ENCODE data around the gene RNPEPL1. TPM values are rescaled to one million over a fixed set of nuclear protein-coding genes. Genes with fewer than 3 reads are reported as not detected.

Gene RNPEPL1
- total RNA-seq, 2 donors from 2014 or later, result 27.2 to 52.7 TPM

DNA sequence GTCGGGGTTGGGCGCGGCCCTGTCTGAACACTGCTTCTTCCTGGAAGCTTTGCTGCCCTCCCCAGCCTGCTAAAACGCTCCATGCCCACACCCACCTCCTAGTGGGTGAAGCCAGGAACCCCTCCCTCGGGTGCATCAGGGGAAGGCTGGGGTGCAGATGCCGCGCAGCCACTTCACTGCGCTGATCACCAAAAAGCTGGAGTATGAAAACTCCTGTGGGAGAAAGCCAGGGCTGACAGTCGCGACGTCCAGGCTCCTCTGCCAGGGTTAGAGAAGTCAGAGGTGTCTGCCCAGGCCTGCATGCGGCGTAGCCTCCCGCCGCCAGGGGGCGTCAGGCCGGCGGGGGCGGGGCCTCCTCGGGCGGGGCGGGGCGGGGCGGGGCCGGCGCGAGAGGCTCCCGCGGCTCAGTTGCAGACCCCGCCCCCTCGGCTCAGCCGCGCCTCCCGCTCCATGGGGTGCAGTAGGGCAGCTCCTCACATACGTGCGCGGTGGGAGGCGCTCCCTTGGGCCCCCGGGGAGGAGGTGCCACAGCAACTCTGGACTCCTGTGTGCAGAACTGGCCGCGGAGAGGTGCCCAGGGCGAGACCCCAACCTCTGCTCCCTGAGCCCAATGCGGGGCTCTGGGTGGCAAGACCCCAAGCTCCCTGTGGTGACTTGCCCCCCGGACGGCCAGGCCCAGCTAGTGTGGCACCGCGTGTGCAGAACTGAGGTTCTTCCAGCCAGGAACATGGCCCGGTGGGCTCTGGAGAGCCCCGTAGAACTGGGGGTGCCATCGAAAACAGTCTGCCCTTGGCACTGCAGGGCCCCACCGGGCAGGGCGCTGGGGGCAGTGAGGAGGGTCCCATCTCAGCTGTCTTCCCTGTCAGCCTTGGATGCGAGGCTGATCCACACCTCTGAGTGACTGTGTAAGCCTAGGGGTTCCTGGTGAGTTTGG lies 1.8 kb upstream of the RNPEPL1 start:
- Mint-ChIP-seq H3K27me3 (no peaks in the 10 kb centered on the region), H3K9me3 (no peaks in the 10 kb centered on the region), H3K4me1 (peaks cover 25% of the 10 kb centered on the region), H3K4me3 (peak overlapping the region; percentile 99), H3K27ac (peak overlapping the region; percentile 90), H3K36me3 (ENCODE audit: low read depth) (peaks cover 54% of the 10 kb centered on the region)
- peak; percentile 69 for ATAC-seq (replicated peaks)

DNA sequence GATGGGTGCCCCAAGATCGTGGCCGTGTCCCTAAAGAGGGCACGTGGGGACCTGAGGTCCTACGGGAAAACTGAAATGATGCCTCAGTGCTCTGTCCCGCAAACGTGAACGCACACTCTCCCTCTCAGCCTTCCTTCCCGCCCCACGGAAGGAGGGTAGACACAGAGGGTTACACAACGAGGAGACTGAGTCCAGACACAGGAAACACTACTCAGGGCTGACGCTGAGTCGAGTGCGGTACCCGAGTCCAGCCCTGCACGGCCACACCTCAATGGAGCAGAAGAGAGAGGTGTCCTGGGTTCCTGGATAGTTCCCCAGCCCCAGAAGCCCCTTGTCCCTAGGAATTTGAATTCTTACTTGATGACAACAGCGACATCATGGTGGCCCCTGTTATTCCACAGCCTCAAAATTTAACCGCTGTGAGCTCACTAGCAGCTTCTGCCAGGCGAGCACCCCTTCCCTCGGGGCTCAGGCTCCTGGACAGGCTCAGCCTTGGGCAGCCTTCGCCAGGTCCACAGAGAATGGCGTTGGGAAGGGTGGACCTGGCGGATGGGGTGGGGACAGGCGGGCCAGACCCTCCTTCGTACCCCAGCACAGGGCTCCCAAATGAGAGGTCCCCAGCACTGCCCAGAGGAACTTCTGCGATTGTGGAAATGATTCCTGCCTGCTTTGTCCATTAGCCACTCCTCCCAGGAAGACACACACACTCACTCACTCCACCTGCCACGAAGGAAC lies 980 bp upstream of the RNPEPL1 start:
- Mint-ChIP-seq H3K27ac (peak overlapping the region; percentile 90), H3K4me1 (peaks cover 21% of the 10 kb centered on the region), H3K36me3 (ENCODE audit: low read depth) (peaks cover 46% of the 10 kb centered on the region), H3K4me3 (peak overlapping the region; percentile 99), H3K9me3 (no peaks in the 10 kb centered on the region), H3K27me3 (no peaks in the 10 kb centered on the region)
- ATAC-seq (replicated peaks), result no peak

DNA sequence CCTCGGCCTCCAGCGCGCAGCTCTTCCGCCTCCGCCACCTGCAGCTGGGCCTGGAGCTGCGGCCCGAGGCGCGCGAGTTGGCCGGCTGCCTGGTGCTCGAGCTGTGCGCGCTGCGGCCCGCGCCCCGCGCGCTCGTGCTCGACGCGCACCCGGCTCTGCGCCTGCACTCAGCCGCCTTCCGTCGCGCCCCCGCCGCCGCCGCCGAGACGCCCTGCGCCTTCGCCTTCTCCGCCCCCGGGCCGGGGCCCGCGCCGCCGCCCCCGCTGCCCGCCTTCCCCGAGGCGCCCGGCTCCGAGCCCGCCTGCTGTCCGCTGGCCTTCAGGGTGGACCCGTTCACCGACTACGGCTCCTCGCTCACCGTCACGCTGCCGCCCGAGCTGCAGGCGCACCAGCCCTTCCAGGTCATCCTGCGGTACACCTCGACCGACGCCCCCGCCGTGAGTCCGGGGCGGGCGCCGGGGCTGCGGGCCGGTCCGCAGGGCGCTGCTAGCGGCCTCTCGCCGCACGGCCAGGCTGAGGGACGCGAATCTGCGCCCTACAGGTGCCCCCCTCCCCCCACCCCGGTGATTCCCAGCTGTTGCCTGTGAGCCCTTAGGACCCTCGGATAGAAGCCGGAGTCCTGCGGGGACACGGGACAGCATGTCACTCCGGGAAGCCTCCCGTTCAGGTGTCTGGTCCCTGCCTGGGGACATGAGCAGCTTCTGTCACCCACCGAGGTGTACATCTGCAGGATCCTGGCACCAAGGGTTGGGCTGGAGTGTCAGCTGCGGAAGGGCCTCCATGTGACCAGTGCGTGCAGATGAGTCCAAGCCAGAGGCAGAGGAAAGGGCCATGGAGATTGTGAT lies 616 bp downstream of the RNPEPL1 start:
- Mint-ChIP-seq H3K27ac (peak overlapping the region; percentile 69), H3K36me3 (ENCODE audit: low read depth) (peaks cover 30% of the 10 kb centered on the region), H3K4me3 (peak overlapping the region; percentile 77), H3K9me3 (no peaks in the 10 kb centered on the region), H3K4me1 (peaks cover 16% of the 10 kb centered on the region), H3K27me3 (no peaks in the 10 kb centered on the region)
- no peak for ATAC-seq (replicated peaks)

DNA sequence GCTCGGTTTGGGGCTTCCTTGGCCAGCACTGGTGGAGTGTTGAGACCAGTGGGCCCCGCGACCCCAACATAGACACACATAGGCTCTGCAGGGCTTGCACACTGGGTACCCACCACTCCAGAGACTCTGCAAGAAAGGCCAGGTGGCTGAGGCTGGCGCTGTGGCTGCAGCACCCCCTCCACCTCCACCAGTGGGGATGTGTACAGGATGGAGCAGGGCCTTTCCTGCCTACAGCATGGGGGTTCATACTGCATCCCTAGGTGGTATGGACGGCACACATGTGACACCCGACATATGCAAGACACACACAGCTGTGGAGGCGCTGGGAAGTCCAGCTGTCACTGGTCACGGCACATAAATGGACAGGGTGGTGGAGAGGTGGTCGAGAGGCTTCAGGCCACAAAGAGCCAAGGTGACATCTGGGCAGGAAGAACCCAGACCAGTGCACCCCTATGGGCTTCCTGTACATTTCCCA lies 1.3 kb downstream of the RNPEPL1 start:
- Mint-ChIP-seq H3K27ac (peak overlapping the region; percentile 69), H3K4me3 (peak overlapping the region; percentile 77), H3K9me3 (no peaks in the 10 kb centered on the region), H3K27me3 (no peaks in the 10 kb centered on the region), H3K36me3 (ENCODE audit: low read depth) (peaks cover 24% of the 10 kb centered on the region), H3K4me1 (peaks cover 11% of the 10 kb centered on the region)
- no peak for ATAC-seq (replicated peaks)

DNA sequence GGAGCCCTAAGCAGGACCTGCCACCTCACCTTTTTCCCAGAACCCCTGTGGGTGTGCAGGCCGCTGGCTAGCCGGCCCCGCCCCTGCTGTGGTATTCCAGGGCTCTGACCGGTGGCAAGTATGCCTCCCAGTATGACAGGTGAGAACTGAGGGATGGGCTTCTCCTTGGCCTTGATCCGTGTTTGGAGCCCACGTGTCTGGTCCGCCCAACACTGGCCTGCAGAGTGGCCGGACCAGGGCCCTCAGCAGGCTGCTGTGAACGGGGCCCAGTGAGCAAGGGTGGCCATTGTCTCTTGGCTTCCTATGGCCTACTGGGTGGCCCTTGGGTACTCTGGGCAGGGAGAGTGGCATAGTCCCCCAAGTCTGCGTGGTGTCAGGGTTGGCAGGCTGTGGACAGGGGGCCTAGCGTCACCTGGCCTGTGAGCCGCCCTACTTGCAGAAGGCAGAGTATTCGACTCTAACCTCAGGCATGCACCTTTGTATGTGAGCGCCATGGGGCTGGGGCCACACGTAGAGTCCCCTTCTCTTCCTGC lies 1.8 kb downstream of the RNPEPL1 start:
- Mint-ChIP-seq H3K4me1 (peaks cover 6% of the 10 kb centered on the region), H3K9me3 (no peaks in the 10 kb centered on the region), H3K36me3 (ENCODE audit: low read depth) (peaks cover 18% of the 10 kb centered on the region), H3K4me3 (peak overlapping the region; percentile 77), H3K27me3 (no peaks in the 10 kb centered on the region), H3K27ac (peak overlapping the region; percentile 69)
- ATAC-seq (replicated peaks), result no peak

DNA sequence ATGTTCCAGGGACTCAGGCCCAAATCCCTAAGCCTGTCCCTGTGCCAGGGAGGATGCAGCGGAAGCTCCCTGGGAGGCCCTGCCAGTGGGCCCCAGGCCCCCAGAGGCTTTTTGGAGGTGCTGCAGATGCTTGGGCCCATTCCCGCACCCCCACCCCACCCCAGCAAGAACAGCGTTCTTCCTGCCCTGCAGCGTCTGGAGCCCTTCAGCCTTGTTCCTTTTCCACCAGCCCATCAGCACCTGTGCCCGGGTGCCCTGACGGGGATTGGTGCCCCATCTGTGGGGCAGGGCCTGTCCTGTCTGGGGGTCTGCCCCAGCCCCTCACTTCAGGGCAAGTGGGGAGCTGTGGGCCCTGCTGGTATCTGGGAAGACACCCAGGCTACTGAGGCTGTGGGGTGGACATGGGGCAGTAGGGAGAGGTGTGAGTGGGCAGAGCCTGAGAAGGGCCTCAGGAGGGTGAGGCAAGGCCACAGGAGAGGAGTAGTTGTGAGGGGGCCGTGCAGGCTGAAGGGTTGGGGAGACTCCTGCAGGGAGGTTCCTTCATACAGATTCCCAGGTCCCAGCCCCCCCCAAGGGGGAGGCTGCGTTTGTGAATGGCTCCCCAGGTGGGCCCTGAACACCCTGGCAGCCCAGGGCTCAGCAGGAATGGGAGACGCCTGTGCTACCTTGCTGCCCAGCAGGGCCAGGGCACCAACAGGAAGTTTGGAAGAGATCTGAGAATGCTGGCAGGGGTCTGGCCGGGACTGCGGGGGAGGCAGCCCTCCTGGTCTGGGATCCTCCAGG lies 2.4 kb downstream of the RNPEPL1 start:
- Mint-ChIP-seq H3K27me3 (no peaks in the 10 kb centered on the region), H3K4me3 (no peak overlapping the region), H3K4me1 (peaks cover 5% of the 10 kb centered on the region), H3K9me3 (no peaks in the 10 kb centered on the region), H3K36me3 (ENCODE audit: low read depth) (peaks cover 17% of the 10 kb centered on the region), H3K27ac (peak overlapping the region; percentile 6)
- no peak for ATAC-seq (replicated peaks)

DNA sequence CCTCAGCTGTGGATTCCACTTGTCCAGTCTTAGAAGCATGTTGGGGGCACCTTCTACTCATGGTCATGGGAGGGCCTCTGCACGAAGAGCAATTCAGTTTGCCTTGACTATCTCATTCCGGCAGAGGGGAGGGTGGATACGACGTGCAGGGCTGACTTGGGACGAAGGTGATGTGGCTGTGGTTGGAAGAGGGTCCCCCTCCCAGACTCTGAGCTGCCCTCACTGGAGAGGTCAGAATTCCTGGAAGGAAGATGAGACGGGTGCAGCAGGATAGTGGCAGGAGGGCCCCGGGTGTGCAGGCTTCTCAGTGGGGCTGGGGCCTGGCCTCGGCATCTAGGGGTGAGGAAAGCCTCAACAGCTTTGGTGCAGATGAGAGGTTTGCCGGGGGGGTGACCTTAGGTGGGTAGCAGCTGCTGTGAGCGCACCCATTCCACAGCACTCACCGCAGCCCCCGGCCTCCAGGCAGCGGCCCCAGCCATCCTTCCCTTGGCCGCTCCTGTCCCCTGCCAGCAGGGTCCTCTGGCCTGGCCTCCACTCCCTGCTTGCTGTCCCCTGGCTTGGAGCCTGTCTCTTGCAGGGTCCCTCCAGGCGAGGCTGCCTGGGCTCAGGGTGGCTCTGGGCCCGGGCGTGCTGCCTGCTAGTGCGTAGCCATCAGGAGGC lies 3.2 kb downstream of the RNPEPL1 start:
- H3K9me3 Mint-ChIP-seq, result no peaks in the 10 kb centered on the region
- H3K4me1 Mint-ChIP-seq, result peaks cover 5% of the 10 kb centered on the region
- peaks cover 14% of the 10 kb centered on the region for H3K36me3 Mint-ChIP-seq (ENCODE audit: low read depth)
- no peak overlapping the region for H3K4me3 Mint-ChIP-seq
- ATAC-seq (replicated peaks), result no peak
- peak overlapping the region; percentile 6 for H3K27ac Mint-ChIP-seq
- H3K27me3 Mint-ChIP-seq, result no peaks in the 10 kb centered on the region

DNA sequence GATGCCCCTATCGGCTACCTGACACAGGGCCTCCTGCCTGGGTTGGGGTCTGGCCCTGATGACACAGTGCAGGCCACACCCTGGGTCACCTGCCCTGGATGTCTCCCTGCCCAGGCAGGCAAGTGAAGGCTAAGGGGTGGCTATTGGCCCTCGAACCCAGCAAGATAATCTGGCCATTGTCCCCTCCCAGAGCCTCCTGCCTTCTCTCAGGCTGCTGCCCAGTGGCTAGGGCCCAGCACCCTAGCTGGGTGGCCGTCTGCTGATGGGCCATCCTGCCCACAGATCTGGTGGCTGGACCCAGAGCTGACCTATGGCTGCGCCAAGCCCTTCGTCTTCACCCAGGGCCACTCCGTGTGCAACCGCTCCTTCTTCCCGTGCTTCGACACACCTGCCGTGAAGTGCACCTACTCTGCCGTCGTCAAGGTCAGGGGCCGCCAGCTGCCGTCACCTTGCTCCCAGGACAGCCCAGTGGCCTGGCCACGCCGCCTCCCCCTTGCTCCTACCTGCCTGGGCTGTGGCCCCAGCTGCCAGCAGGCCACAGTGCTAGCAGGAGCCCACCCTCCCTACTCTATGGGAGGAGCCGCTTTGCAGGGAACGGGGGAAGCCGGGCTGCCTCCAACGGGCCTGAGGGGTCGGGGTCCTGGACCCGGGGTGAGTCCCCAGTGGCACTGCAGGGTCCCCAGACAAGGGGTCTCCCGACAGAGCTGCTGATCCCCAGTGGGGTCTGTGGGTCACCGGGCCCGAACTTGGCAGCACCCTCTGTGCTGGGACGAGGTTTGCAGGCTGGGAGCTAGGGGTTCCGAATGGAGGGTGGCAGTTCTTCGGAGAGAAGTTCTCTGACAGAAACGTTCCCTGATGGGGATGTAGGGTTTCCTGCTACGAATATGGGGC lies 4.1 kb downstream of the RNPEPL1 start:
- Mint-ChIP-seq H3K27ac (no peak overlapping the region), H3K4me1 (peaks cover 5% of the 10 kb centered on the region), H3K4me3 (no peak overlapping the region), H3K36me3 (ENCODE audit: low read depth) (peaks cover 16% of the 10 kb centered on the region), H3K27me3 (no peaks in the 10 kb centered on the region), H3K9me3 (no peaks in the 10 kb centered on the region)
- no peak for ATAC-seq (replicated peaks)

DNA sequence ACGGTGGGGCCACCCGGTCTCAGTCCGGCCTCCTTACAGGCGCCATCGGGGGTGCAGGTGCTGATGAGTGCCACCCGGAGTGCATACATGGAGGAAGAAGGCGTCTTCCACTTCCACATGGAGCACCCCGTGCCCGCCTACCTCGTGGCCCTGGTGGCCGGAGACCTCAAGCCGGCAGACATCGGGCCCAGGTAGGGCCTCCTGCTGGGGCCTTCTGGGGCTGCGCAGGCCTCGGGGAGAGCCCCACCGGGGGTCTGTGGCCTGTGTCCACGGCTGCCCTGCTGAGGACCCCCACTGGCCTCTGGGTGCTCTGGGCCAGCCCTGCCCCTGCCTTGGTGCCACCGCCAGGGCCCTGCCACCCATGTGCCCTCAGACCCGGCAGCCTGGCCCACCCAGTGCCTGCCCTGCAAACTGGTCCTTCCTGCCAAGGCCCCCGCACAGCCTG lies 4.8 kb downstream of the RNPEPL1 start:
- Mint-ChIP-seq H3K27me3 (no peaks in the 10 kb centered on the region), H3K9me3 (no peaks in the 10 kb centered on the region), H3K36me3 (ENCODE audit: low read depth) (peaks cover 10% of the 10 kb centered on the region), H3K4me1 (peaks cover 5% of the 10 kb centered on the region), H3K4me3 (no peak overlapping the region), H3K27ac (no peak overlapping the region)
- ATAC-seq (replicated peaks), result no peak

DNA sequence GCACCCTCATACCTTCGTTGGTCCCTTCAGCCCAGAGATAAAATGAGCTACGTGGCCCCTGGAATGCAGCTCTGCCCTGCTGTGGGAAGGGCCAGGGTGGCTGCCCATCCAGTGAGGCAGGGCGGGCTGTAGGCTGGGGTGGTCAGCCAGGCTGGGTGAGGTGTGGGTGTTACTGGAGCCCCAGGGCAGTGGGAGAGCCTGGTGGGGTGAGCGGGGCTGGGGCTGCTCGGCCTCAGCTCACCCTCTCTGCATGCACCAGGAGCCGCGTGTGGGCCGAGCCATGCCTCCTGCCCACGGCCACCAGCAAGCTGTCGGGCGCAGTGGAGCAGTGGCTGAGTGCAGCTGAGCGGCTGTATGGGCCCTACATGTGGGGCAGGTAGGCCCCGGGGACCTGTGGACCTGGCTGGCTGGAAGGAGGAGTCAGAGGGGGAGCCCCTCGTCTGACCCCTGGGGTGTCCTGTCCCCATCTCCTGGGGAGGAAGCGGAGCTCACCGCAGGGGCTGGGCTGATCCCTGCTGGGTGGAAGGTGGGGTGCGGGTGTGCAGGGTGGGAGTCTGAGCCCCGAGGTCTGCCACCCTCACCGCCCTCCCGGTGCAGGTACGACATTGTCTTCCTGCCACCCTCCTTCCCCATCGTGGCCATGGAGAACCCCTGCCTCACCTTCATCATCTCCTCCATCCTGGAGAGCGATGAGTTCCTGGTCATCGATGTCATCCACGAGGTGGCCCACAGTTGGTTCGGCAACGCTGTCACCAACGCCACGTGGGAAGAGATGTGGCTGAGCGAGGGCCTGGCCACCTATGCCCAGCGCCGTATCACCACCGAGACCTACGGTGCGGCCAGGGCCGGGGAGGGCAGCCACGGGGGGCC lies 5.5 kb downstream of the RNPEPL1 start:
- Mint-ChIP-seq H3K9me3 (no peaks in the 10 kb centered on the region), H3K27ac (no peak overlapping the region), H3K27me3 (no peaks in the 10 kb centered on the region), H3K4me3 (no peak overlapping the region), H3K4me1 (peaks cover 7% of the 10 kb centered on the region), H3K36me3 (ENCODE audit: low read depth) (peaks cover 13% of the 10 kb centered on the region)
- ATAC-seq (replicated peaks), result no peak

DNA sequence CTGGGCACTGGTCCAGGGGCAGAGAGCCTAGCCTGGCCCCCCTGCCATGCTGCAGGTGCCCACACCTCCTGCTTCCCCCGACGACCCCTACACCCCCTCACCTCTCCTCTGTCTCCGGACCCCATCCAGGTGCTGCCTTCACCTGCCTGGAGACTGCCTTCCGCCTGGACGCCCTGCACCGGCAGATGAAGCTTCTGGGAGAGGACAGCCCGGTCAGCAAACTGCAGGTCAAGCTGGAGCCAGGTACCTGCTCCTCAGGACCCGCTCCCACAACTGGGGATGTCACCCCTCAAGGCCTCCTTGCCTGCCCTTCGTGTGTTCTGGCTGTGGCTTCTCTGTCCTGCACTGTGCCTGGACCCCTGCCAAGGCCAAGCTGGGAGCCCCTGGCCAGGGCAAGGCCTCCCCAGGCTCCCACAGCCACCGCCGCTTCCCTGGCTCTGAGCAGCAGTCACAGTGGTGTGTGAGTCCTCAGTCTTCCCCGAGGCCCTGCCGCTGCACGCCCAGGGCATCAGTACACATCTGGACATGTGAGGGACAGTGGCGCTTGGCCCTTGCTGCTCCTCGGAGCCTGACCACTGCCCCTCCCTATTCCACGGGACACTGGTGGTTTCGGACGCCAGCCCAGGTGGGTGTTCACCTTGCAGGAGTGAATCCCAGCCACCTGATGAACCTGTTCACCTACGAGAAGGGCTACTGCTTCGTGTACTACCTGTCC lies 6.3 kb downstream of the RNPEPL1 start:
- no peaks in the 10 kb centered on the region for H3K9me3 Mint-ChIP-seq
- H3K27me3 Mint-ChIP-seq, result no peaks in the 10 kb centered on the region
- H3K36me3 Mint-ChIP-seq (ENCODE audit: low read depth), result peaks cover 15% of the 10 kb centered on the region
- no peak overlapping the region for H3K27ac Mint-ChIP-seq
- ATAC-seq (replicated peaks), result no peak
- no peak overlapping the region for H3K4me3 Mint-ChIP-seq
- peaks cover 12% of the 10 kb centered on the region for H3K4me1 Mint-ChIP-seq
